ENCODE measurements around the gene NWD2. TPM values are rescaled to one million over a fixed set of nuclear protein-coding genes. Genes with fewer than 3 reads are reported as not detected.

Gene NWD2
- total RNA-seq, 2 donors from 2014 or later: 0.23 TPM; not detected in 1

DNA sequence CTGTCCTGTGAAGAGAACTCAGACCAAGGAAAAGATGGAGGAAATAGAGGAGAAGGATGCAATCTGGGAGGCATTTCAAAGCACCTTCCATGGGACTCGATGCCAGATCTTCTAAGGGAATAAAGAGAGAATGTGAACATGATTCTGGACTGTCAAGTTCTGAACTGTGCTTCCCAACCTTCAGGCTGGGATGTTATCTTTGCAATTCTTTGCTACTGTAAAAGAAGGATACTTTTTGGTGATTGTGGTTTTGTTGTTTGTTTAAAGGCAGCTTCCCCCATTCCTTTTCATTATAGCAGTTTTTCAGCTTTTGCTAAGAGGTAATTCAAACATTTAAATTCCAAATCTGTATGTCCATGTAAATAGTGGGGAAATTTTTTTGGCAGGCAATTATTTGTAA, 217.3 kb downstream of the NWD2 start:
- no peak overlapping the region for H3K4me3 ChIP-seq
- DNase-seq (ENCODE audit: low spot score): no peak
- 29% methylated on average over 1 of the region's 1 CpG for WGBS
- H3K9me3 ChIP-seq: no peaks in the 10 kb centered on the region
- H3K4me1 ChIP-seq (replicated peaks): no peaks in the 10 kb centered on the region
- intact Hi-C loops (cut with DNase I): no loop called here
- no peak overlapping the region for H3K27ac ChIP-seq
- TF ChIP-seq POLR2A (IDR thresholded peaks at IDR 0.05) (no peak), POLR2AphosphoS5 (IDR thresholded peaks at IDR 0.05) (no peak)
- TF ChIP-seq, protein P1, sequence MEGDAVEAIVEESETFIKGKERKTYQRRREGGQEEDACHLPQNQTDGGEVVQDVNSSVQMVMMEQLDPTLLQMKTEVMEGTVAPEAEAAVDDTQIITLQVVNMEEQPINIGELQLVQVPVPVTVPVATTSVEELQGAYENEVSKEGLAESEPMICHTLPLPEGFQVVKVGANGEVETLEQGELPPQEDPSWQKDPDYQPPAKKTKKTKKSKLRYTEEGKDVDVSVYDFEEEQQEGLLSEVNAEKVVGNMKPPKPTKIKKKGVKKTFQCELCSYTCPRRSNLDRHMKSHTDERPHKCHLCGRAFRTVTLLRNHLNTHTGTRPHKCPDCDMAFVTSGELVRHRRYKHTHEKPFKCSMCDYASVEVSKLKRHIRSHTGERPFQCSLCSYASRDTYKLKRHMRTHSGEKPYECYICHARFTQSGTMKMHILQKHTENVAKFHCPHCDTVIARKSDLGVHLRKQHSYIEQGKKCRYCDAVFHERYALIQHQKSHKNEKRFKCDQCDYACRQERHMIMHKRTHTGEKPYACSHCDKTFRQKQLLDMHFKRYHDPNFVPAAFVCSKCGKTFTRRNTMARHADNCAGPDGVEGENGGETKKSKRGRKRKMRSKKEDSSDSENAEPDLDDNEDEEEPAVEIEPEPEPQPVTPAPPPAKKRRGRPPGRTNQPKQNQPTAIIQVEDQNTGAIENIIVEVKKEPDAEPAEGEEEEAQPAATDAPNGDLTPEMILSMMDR (IDR thresholded peaks at IDR 0.05): no peak
- peaks cover 2% of the 10 kb centered on the region for H3K27me3 ChIP-seq (replicated peaks; ENCODE audit: insufficient read depth)
- H3K36me3 ChIP-seq: no peaks in the 10 kb centered on the region

DNA sequence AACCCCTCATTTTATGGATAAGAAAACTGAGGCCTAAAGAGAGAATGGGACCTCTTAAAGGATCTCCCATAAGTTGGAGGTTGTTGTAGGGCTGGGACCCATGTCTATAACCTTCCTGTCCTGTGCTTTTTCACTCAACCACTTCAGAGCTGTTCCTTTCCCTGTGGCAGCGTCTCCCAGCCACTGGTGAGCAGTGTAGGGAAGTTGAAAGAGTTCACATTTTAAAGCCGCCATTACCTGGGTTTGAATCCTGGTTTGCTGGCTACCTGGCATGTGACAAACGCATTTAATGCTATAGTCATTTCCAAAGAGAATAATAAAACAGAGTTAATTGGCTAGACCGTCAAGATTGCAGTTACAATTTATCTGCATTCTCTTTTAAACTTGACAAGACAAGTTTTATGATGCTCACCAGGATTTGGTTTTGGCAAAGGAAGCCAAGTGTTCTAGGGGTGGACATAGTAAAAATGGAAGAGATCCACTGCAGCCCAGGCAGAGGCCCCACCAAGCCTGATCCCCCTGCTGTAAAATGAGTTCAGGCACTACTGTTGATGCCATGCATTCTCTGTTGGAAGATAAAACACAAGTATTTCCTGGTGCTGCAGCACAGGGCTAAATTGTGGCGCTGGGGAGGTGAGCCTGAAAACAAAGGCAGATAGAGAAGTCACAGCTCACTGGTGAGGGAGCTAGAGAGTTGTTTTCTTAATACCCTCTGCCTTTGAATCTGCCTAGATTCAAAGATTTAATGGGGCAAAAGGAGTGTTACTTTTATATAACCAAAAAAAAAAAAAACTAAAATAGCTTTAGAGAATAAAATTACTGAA, 218.7 kb downstream of the NWD2 start:
- DNase-seq (ENCODE audit: low spot score): peak; percentile 10
- H3K36me3 ChIP-seq: no peaks in the 10 kb centered on the region
- intact Hi-C loops (cut with DNase I): no loop called here
- H3K27ac ChIP-seq: no peak overlapping the region
- TF ChIP-seq, protein P1 (IDR thresholded peaks at IDR 0.05): no peak
- TF ChIP-seq POLR2A (IDR thresholded peaks at IDR 0.05): no peak
- no peak for TF ChIP-seq POLR2AphosphoS5 (IDR thresholded peaks at IDR 0.05)
- H3K27me3 ChIP-seq (replicated peaks; ENCODE audit: insufficient read depth): no peaks in the 10 kb centered on the region
- H3K4me1 ChIP-seq (replicated peaks): no peaks in the 10 kb centered on the region
- no peak overlapping the region for H3K4me3 ChIP-seq
- H3K9me3 ChIP-seq: no peaks in the 10 kb centered on the region
- 36% methylated on average over 5 of the region's 5 CpGs for WGBS

DNA sequence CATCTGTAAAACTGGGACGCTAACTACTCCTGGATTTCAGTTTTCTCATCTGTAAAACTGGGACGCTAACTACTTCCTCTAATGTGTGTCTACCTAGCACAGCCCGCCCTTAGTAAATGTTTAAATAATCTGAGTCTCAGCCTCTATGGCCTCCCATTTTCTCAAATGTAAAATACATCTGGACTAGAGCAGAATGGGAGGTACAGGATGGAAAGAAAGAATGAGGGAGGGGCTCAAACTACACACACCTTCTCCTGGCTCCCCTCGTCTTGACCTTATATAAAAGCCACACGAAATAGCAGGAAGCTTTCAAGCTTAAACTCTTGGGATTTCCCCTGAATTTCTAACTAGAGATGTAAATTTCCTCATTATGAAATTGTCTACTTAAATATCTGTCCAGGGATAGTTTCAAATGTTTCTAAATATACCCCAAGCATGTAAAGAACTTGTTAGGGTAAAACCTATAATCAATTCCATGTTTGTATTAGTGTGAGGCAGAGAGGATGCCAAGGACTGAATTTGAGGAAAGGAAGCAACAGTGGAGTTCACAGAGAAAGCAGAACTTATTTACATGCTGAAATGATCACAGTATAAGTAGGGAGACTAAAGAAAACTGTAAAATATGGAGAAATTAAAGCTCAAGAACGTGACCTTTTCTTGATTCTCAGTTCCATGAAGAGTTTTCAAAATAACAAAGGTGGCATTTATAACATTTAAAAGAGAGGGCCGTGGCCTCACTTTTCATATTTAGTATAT, 220.0 kb downstream of the NWD2 start:
- H3K4me1 ChIP-seq (replicated peaks): no peaks in the 10 kb centered on the region
- H3K4me3 ChIP-seq: no peak overlapping the region
- H3K9me3 ChIP-seq: no peaks in the 10 kb centered on the region
- no peaks in the 10 kb centered on the region for H3K27me3 ChIP-seq (replicated peaks; ENCODE audit: insufficient read depth)
- H3K36me3 ChIP-seq: no peaks in the 10 kb centered on the region
- TF ChIP-seq POLR2AphosphoS5 (IDR thresholded peaks at IDR 0.05) (no peak), POLR2A (IDR thresholded peaks at IDR 0.05) (no peak)
- TF ChIP-seq, protein P1 (IDR thresholded peaks at IDR 0.05): no peak
- intact Hi-C loops (cut with DNase I): no loop called here
- H3K27ac ChIP-seq: no peak overlapping the region
- 65% methylated on average over 7 of the region's 7 CpGs for WGBS
- no peak for DNase-seq (ENCODE audit: low spot score)

DNA sequence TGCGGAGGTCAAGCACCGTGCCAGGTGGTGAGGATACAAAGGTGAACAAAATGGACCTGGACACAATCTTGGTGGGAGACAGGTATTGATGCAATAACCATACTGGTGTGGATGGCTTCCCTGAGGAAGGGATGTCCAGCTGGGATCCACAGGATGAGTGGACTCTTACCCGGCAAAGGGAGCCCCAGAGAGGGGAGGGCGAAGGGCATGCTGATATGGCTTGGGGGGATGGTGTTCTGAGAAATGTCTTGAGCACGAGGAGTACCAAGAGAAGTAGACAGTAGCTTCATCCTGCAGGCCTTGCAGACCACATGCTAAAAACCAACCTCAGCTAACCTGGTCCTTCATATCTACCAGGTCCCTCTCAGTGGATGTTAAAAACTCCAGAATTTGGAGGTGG, 220.8 kb downstream of the NWD2 start:
- no peak overlapping the region for H3K4me3 ChIP-seq
- WGBS: 84% methylated on average over 5 of the region's 5 CpGs
- H3K27me3 ChIP-seq (replicated peaks; ENCODE audit: insufficient read depth): no peaks in the 10 kb centered on the region
- TF ChIP-seq, protein P1 (IDR thresholded peaks at IDR 0.05): no peak
- TF ChIP-seq POLR2AphosphoS5 (IDR thresholded peaks at IDR 0.05) (no peak), POLR2A (IDR thresholded peaks at IDR 0.05) (no peak)
- intact Hi-C loops (cut with DNase I): no loop called here
- no peak overlapping the region for H3K27ac ChIP-seq
- no peaks in the 10 kb centered on the region for H3K4me1 ChIP-seq (replicated peaks)
- H3K9me3 ChIP-seq: no peaks in the 10 kb centered on the region
- no peak for DNase-seq (ENCODE audit: low spot score)
- H3K36me3 ChIP-seq: no peaks in the 10 kb centered on the region

Measured in prostate gland (tissue), 2 donors.